Limb (tissue), 2 donors: ENCODE data around the gene CDH13.

Experiments
- DNase-seq, 2 donors: peaks; one replicate each; pipeline ENCODE4 v3.0.0-alpha.2; 2016; ENCODE audit errors: extremely low spot score in 2 of 2

The CDH13 gene

DNA sequence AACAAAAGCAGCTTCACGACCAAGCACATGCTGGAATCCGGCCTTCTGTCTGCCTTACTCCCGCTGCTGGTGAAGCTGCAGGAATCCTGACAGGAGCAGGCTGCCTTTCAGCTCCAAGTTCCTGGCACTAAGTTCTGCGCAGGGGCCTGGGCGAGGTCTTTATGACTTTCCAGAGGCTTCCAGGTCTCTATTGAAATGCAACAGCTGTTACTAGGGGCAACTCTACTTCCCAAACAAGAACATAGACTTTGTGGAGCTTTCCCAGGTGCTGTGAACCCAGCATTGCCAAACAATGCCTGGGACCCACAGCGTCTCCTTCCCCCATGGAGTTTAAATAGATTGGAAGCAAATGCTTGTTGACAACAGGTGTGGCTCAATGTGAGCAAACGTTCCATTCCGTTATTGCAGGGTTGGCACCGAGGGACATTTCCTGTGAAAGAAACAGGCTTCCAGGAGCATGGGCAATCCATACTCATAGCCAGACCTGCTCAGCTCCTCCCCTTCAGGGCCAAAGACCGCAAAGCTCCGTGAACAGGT, 156.0 kb downstream of the CDH13 start:
- DNase-seq, result peak; percentile 55 to 60

DNA sequence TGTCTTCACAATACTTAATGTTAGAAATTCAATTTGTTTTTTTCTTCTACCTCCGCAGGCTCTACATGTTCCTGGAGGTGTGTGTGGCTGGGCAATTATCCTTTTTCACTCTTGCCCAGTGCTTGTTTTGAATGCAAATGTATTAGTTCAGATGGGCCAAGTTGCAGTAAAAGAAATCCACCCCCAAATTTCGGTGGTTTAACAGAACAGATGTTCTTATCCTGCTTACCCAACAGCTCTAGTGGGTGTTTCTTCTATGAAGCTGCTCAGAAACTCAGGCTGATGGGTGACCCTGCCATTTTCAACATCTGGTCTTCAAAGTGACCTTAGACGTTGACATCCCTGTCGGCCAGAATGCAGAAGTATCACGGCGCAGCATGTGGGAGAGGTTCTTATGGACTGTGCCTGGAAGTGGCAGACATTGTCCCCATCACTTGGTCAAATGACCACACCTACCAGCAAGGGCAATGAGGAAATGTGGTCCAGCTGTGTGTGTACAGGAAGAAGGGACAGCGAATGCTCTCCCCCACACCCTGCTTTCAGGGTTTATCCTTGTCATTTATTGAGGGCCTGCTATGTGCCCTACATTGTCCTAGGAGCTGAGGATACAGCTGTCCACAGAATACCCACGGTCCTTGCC, 157.3 kb downstream of the CDH13 start:
- DNase-seq, result no peak

DNA sequence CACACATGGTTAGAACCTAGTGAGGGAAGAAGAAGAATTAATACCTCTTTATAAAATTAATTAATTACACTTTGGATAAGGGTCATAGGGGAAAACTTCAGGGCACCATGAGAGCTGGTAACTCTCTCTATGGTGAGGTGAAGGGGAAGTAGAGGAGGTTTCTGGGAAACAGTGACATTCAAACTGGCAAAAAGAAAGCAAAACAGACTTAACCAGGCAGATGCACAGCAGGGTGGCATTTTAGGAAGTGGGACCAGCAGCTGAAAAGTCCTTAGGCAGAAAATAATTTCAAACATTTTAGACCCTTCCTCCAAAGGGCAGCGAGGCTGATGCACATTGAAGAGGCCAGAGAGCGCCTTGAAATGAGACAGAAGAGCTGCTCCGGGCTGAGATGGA, 157.8 kb downstream of the CDH13 start:
- DNase-seq, result no peak

DNA sequence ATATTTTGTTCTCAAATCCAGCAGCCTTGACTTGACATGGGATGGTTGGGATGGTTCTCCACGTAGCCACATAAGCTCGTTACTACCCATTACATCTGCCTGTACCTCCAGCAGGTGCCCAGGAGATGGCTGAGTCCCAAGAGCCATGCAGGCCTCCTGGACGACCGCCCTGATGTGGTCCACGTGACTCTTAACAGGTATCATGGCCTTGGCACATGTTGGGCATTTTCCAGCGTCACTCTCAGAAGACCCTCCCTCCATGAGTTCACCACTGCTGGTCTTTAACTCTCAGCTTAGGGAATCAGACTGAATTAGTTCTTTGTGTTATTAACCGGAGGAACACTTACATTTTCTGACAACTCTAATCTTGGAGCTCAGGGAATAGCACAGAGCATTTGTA, 161.5 kb downstream of the CDH13 start:
- no peak for DNase-seq

DNA sequence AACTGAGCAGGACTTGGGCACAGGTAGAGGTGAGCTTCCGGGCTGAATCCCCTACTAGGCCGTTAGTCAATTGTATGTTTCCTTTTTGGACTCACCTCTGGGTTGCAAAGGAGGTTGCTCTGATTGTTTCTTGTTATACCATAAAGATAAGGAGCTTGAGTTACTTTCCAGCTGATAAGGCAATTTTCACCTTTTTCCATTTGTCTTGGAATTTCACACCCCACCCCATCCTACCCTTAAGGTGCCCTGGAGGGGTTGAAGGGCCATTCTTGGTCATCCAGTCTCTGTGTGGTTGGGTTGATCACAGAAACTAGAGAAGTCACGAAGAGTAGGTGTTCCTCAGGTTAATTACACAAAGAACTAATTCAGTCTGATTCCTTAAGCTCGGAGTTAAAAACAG, 162.2 kb downstream of the CDH13 start:
- DNase-seq, result no peak

DNA sequence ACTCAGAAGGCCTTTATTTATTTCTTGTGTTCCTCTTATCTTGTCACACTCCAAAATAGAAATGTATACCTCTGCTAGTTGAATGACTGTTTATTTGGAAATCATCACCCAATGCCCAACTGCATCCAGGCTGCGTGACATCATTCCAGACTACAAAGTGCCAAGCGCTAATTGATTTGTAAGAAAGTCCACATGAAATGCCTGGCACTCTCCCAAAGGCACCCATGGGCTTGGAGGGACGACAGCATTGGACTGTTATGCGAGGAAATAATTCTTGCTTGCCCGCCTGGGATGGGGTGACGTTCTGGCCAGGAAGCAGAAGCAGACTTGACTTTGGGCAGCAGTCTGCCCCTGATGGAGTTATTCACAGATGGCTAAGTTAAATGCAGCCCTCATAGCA, 165.9 kb downstream of the CDH13 start:
- no peak for DNase-seq

DNA sequence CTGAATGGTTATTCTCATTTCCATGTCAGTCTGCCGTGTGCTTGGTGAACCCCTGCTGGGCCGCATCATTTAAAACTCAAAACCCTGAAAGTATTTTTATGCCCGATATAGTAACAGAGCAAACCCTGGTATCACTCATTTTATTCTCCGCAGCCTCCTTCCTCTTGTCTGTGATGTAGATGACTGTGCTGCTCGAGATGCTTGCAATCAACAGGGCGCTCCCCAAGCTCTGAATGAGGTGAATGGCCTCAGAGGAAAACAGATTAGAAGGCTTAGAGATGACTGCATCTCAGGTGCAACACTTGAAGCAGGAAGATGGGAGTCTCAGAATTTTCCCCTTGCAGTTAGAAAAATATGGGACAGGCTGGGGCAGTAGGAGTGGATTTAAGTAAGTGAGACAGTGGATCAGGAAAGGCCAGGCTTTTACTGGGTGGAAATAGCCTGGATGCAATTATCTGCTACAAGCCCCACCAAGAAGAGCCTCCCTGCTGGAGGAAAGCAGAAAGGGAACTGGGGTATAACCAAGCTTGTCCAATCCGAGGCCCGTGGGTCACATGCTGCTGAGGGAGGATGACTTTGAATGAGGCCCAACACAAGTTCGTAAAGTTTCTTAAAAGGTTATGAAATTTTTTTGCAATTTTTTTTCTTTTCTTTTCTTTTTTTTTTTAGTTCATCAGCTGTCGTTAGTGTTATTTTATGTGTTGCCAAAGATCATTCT, 166.9 kb downstream of the CDH13 start:
- no peak for DNase-seq

DNA sequence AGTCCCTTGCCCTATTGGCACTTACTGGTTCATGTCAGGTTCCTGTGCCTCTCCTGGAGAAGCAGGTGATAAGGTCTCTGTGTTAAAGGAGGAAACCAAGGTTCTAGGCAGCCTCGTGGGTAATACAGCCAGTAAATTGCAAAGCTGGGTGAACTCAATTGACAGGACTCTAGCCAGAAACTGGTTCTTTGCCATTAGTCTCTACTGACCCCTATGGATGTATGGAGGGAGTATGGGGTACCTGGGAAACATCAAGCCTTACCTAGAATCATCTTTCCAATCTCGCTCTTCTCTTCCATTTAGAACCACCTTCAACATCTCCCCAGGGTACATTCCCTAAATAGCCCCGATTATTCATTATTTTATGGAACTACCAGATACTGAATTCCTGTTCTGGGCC, 169.3 kb downstream of the CDH13 start:
- DNase-seq, result no peak

DNA sequence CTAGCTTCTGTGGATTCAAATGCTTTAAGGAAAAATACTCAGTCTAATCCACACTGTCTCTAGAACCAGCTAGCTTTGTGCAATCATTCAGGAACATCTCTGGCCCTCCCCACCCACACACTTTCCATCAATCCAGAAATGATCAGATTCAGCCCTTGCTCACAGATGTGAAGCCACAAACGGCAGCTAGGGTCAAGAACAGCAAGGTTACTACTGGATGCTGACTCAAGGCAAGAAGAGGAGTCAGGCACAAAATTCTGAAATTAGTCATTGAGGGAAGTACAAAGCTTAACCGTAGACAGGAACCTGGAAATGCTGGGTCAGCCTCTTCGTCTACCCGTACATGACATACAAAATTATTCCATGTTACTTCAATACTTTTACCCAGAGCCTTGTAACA, 174.6 kb downstream of the CDH13 start:
- no peak for DNase-seq

DNA sequence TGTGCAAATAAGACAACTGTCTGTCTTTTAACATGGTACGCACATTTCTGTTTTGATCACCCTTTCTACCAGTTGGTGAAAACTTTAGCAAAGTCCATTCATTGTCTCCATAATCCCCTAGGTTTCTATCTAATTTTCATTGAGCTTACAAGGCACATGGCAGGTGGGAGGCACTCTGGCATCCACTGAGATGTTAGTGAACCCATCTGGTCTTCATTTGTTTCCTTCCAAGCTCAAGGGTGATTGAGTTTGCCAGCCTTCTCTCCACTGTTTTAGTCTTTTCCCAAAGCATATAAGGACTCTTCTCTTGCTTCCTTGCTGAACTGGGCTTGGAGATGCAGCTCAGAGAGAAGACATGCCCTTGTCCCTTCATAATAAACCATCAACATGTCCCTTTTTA, 179.1 kb downstream of the CDH13 start:
- DNase-seq, result no peak

DNA sequence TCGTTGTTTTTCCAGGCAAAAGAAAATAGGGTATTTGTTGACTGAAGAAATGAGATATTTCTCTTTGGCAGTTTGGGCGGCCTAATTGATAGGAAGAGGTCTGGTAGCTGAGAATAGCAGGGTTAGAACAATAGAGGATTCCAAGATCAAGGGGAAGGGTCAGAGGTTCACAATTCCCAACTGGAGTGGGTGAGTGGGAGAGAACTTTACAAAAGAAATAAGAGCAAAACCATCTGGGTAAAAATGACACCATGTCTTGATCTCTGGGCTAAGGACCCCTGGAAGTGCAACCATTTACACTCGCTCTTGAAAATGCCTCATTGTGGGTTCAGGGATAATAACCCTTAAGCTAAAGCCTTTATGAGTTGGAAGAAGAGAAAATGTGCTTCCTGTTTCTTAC, 180.5 kb downstream of the CDH13 start:
- no peak for DNase-seq

DNA sequence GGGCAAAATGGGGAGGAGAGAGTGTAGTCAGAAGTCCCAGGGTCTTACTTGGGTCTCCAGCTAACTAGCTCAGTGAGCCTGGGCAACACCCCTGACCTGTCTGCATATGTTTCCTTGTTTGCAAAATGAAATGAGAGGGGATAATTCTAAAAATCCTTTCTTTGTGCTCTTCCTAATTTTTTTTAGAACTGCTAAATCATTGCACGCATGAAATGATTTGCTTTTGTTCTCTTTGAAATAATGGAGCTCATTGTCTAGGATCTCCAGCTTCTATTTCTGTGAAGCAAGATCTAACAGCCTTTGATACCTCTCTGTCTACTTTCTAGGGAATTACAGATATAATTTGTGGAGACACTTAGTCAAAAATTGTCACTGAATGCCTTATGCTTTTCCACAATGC, 181.3 kb downstream of the CDH13 start:
- DNase-seq, result no peak

DNA sequence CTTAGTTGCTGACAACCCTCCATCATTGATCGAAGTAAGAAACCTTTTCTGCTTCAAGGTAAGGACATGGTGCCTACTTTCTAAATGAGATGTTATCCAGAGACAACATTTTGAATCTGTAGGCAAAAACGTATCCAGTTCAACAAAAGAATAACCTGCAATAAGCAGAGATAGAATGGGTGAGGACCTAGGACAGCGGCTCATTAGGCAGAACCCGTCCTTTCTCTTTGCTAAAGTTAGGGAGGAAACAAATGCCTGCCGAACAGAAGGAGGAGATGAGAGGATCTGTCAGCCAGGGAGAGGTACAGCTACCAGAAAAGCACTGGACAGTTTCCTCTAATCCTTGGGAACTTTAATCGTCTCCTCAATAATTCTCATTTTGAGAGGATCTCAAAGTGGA, 183.3 kb downstream of the CDH13 start:
- DNase-seq, result no peak

DNA sequence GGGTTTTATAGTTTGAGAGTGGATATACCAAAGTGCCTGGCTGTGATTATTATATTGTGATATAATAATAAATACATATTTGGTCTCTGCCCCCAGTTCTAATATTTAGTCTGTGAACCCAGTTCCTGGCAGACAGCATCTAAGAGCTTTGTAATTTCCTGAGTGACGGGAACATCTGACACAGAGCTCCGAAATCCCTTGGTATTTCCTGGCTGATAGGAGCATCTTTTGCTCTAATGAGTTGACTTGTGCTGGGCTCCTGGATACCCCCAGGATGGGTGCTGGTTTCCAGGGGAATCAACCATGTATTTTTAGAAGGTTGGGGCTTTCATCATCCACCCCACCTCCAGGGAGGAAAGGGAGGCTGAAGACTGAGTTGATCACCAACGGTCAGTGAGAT, 187.3 kb downstream of the CDH13 start:
- no peak for DNase-seq

DNA sequence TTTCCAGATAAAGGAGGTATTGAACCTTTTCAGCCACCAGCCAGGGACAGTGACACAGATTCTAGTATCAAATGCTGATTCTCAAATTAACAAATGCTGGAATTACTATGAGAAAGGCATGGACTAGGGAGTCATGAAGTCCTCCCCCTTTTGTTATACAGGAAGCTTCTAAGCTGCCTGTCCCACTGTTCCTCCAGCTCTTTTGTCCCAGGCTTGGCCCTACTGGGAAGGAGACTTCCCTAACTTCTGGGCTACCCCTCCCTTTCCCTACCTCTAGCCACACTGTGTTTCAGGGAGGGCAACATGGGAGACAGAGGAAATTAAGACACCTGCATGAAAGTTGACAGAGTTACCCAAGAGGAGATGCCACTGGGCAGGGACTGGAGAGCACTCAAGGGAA, 192.5 kb downstream of the CDH13 start:
- no peak for DNase-seq

DNA sequence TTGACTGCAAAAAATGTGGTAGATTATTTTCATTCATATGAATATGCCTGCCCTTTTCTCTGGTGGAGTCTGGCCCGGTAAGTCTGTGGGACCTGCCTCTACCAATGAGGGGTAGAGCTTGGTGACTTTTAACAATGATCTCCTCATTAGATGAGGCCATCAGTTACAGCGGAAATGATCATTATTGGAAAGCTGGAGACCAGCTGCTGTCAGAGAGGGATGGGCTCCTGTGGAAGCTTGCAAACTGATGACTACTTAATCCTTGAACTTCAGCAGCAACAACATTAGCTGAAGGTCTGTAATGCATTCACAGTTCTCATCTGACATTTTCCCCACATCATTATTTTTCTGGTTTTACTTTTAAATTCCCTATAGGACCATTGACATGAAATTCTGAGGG, 194.1 kb downstream of the CDH13 start:
- DNase-seq, result no peak

DNA sequence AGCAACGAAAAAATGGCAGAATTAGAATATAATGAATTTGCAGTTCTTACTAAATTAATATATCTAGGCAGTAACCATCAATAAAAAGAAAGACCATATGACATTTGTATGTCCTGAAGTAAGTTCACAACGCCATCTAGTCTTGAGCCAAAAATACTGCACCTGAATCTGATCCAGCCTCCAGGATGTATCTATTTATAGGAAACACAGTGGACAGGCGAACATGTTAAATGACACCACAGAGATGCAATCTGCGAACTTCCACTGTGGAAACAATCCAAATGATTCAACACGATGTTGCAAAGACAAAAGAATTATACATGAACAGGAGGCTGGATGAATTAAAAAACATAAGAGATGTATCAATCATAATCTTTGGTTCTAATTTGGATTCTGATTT, 197.6 kb downstream of the CDH13 start:
- no peak for DNase-seq

DNA sequence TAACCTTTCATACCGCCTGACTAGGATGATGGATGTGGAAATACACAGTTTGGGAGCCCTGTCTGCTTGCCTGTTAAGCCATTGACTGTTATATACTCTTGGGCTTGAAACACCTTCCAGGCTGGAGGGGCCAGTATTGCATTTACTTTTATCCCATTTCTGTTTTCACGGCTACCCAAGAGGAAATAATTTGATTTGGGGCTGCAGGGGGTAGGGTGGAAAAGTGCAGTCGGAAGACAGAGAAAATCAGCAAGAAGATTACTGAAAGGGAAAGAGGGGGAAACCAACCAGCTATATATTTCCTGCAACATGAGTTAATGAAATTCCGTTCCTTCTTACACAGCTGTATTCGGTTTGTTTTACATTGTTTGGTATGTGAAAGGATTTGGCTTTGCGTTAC, 202.5 kb downstream of the CDH13 start:
- DNase-seq, result peak in 1 of 2 donors; percentile 31

DNA sequence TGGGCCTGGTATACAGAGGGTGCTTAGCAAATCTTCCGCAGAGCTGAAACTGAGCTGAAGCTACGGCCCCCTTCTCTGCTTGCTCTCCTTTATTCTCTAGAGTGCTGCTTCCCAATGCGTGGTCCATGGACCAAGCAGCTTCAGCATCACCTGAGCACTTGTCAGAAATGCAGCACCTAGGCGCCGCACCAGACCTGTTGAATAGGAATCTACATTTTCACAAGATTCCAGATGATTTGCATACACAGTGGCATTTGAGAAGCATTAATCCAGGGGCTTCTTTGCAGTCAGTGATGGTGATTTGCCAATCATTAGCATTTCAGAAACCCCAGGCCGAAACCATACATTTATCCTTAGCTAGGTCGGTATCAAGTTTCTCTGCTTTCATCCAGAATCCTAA, 204.2 kb downstream of the CDH13 start:
- no peak for DNase-seq

DNA sequence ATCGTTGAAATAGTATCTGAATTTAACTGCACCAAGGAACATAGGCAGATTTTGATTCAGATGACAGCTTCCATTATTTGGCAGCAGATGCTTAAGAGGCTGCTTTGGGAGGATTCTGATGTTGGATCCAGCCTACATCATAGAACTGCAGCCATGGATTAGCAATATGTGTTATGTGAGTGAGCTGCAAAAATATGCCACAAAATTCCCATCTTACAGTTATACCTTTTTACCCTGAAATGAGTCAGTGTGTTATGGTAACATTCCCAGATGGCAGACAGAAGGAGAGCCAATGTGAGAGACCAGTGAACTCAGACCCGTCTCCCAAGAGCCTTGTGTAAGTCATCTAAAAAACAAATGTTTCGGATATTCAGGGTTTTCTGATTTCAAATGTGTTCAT, 206.1 kb downstream of the CDH13 start:
- DNase-seq, result no peak

DNA sequence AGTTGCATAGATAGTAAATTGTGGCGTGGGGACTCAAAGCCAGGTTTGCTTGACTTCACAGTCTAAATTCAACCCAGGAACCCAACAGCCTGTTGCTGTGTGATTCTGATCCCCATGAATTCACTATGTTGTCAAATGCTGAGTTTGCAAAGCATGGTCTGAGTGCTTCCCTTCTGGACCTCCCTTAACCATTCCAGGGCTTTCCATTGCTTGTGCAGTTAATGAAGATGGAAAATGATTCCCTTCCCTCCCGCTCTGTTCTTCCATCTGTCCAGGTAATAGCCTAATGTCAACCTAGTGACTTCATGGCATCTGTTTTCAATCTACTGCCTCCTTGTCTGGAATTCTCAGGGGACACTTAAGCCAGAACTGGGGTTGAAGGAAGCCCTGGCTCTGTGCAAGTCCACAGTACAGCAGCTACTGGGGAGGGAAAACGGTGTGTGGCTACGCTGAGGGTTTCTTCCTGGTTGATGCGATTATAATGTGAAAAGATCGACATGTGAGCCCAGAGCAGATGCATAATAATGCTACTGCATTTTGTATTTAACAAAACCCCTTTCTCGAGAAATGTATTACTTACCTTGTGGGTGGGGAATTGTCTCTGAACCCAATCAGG, 206.7 kb downstream of the CDH13 start:
- no peak for DNase-seq

DNA sequence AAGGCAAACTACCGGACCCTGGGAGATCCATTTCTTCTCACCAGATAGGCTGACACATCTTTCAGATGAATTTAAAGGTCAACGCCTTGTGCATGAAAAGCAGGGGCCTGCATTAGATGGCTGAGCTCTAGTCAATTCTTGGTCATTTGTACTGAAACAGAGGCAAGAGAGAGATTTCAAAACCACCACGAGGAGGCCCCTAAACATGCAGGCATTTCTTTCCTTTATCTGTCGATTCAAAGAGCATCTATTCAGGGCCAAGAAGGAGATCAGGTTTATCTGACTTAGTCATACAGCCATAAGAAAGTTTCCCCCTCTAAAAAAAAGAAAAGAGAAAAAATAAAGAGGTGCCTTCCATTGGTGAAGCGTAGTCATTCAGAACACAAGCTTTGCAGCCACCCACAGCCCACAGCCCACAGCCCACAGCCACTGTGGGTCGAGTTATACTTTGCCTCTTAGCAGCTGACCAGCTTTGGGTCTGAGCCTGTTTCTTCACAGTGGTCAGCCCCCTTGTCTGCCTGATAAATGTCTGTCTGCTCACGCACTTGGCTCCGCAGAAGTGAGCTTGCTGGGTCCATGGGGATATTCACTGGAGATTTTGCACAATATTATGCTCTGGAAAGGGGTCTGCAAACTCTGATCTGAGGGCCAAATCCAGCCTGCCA, 207.5 kb downstream of the CDH13 start:
- no peak for DNase-seq
